ENCODE results near the gene POLR3C. TPM values are rescaled to one million over a fixed set of nuclear protein-coding genes. Genes with fewer than 3 reads are reported as not detected.

POLR3C gene
- total RNA-seq, 3 donors from 2014 or later (not counting 1 experiment from before 2014, with no cell fraction given) = 26.4 to 37.2 (median 27.5) TPM

DNA sequence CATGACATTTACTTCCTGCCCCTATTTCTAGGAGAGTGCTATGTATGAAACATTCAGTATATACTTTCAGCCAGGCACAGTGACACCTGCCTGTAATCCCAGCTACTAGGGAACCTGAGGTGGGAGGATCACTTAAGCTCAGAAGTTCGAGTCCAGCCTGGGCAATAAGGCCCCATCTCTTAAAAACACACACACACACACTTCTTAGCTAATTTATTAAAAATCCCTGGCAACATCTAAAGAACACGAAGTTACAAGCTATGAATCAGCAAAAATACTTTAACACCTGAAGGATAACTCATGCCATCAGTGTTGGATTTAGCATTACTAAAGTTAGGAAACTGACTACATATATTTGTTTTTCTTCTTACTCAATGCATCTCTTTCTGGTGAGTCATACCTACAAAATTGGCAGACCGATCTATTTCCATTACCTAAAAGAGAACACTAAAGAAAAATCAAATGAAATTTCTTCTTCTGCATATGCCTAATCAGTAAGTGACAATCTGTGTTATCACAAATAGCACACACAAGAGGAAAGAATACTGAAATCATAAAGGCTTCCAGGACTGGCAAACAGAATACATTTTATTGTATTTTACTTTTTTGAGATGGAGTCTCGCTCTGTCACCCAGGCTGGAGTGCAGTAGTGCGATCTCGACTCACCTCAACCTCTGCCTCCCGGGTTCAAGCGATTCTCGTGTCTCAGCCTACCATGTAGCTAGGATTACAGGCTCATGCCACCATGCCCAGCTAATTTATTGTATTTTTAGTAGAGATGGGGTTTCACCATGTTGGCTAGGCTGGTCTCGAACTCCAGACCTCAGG is 41.5 kb upstream of the POLR3C start:
- no peaks in the 10 kb centered on the region for H3K36me3 Mint-ChIP-seq
- peaks cover 22% of the 10 kb centered on the region for H3K36me3 ChIP-seq (ENCODE audit: control insufficient read depth, insufficient read depth, low read length)
- H3K4me3 ChIP-seq (ENCODE audit: low read length) = no peak overlapping the region

DNA sequence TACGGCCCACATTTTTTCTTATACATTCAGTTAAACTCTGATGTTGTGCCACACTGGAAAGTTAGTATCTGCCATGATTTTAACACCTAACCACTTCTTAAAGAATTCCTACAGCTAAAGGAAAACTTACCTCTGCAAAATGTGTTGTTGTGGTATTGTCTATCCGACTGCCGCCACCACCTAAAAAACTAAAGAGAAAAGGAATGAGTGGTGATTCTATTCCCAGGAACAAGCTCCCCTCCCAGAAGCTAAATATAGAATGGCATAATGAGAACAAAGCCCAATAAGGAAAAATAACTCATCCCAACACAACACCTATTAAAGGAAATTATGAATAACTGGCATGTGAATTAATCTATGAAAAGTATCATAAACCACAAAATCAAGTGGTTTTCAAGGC is 39.6 kb upstream of the POLR3C start:
- no peak for ATAC-seq
- H3K4me1 ChIP-seq (ENCODE audit: control insufficient read depth, insufficient read depth, low read length) = no peaks in the 10 kb centered on the region
- no peaks in the 10 kb centered on the region for H3K27me3 ChIP-seq (ENCODE audit: control insufficient read depth, insufficient read depth, low read length)
- peak overlapping the region in 1 of 2 donors; percentile 59 for H3K27ac Mint-ChIP-seq
- H3K4me1 Mint-ChIP-seq = peaks cover 18 to 37% of the 10 kb centered on the region in 2 donors
- intact Hi-C loops (cut with micrococcal nuclease) = no loop called here
- H3K9me3 Mint-ChIP-seq = no peaks in the 10 kb centered on the region
- H3K27me3 Mint-ChIP-seq (ENCODE audit: low read depth in 2 of 2) = no peaks in the 10 kb centered on the region
- H3K9me3 ChIP-seq (ENCODE audit: control insufficient read depth, insufficient read depth, low read length) = no peaks in the 10 kb centered on the region
- no peak for DNase-seq
- no peaks in the 10 kb centered on the region for H3K36me3 Mint-ChIP-seq
- H3K36me3 ChIP-seq (ENCODE audit: control insufficient read depth, insufficient read depth, low read length) = peaks cover 24% of the 10 kb centered on the region
- WGBS (ENCODE audit: insufficient coverage) = 100% methylated on average over 1 of the region's 3 CpGs
- TF ChIP-seq, protein P1, sequence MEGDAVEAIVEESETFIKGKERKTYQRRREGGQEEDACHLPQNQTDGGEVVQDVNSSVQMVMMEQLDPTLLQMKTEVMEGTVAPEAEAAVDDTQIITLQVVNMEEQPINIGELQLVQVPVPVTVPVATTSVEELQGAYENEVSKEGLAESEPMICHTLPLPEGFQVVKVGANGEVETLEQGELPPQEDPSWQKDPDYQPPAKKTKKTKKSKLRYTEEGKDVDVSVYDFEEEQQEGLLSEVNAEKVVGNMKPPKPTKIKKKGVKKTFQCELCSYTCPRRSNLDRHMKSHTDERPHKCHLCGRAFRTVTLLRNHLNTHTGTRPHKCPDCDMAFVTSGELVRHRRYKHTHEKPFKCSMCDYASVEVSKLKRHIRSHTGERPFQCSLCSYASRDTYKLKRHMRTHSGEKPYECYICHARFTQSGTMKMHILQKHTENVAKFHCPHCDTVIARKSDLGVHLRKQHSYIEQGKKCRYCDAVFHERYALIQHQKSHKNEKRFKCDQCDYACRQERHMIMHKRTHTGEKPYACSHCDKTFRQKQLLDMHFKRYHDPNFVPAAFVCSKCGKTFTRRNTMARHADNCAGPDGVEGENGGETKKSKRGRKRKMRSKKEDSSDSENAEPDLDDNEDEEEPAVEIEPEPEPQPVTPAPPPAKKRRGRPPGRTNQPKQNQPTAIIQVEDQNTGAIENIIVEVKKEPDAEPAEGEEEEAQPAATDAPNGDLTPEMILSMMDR (IDR thresholded peaks at IDR 0.05) = no peak
- H3K4me3 Mint-ChIP-seq = no peak overlapping the region
- no peak overlapping the region for H3K27ac ChIP-seq (ENCODE audit: low read length)
- H3K4me3 ChIP-seq (ENCODE audit: low read length) = no peak overlapping the region

More for the DNA sequence above, 41.5 kb upstream of the POLR3C start:
- Histone ChIP-seq H3K9me3 (ENCODE audit: control insufficient read depth, insufficient read depth, low read length) (no peaks in the 10 kb centered on the region), H3K27ac (ENCODE audit: low read length) (no peak overlapping the region), H3K27me3 (ENCODE audit: control insufficient read depth, insufficient read depth, low read length) (no peaks in the 10 kb centered on the region), H3K4me1 (ENCODE audit: control insufficient read depth, insufficient read depth, low read length) (no peaks in the 10 kb centered on the region)
- H3K27me3 Mint-ChIP-seq (ENCODE audit: low read depth in 2 of 2) = no peaks in the 10 kb centered on the region
- WGBS (ENCODE audit: insufficient coverage) = 99% methylated on average over 10 of the region's 10 CpGs
- no peak overlapping the region for H3K4me3 Mint-ChIP-seq
- no peaks in the 10 kb centered on the region for H3K9me3 Mint-ChIP-seq
- TF ChIP-seq, protein P1 (IDR thresholded peaks at IDR 0.05) = no peak
- no peak for ATAC-seq
- H3K27ac Mint-ChIP-seq = peak overlapping the region in 1 of 2 donors; percentile 32
- intact Hi-C loops (cut with micrococcal nuclease) = no loop called here
- no peak for DNase-seq
- peaks cover 18 to 41% of the 10 kb centered on the region in 2 donors for H3K4me1 Mint-ChIP-seq

DNA sequence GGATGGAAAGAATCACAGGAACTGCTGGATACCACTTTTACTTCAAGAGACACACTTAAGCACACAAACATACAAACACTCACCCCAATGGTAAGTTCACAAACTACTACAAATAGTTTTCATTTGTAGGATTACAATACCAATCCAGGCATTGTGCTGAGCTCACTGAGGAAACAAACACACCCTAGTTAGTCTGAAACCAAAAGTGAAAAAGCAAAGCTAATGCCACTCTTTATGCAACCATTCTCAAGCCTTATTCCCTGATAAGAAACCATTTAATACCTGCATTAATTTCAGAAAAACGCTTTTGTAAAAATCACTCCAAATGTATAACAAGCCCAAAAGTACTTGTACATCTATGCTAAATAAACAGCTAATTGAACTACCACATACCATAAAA is 38.5 kb upstream of the POLR3C start:
- H3K27ac ChIP-seq (ENCODE audit: low read length) = no peak overlapping the region
- WGBS (ENCODE audit: insufficient coverage) = 95% methylated on average over 1 of the region's 1 CpG
- intact Hi-C loops (cut with micrococcal nuclease) = no loop called here
- no peaks in the 10 kb centered on the region for H3K9me3 Mint-ChIP-seq
- no peak overlapping the region for H3K4me3 ChIP-seq (ENCODE audit: low read length)
- TF ChIP-seq, protein P1 (IDR thresholded peaks at IDR 0.05) = no peak
- peaks cover 18 to 37% of the 10 kb centered on the region in 2 donors for H3K4me1 Mint-ChIP-seq
- H3K36me3 Mint-ChIP-seq = no peaks in the 10 kb centered on the region
- H3K36me3 ChIP-seq (ENCODE audit: control insufficient read depth, insufficient read depth, low read length) = peaks cover 24% of the 10 kb centered on the region
- H3K27ac Mint-ChIP-seq = peak overlapping the region; percentile 15 to 59
- no peaks in the 10 kb centered on the region for H3K9me3 ChIP-seq (ENCODE audit: control insufficient read depth, insufficient read depth, low read length)
- no peak overlapping the region for H3K4me3 Mint-ChIP-seq
- H3K4me1 ChIP-seq (ENCODE audit: control insufficient read depth, insufficient read depth, low read length) = no peaks in the 10 kb centered on the region
- ATAC-seq = no peak
- no peaks in the 10 kb centered on the region for H3K27me3 Mint-ChIP-seq (ENCODE audit: low read depth in 2 of 2)
- H3K27me3 ChIP-seq (ENCODE audit: control insufficient read depth, insufficient read depth, low read length) = no peaks in the 10 kb centered on the region
- DNase-seq = no peak
